ENCODE data around the gene STK32C.
A peak's percentile ranks its signal among the peaks of the same experiment; 100 is the strongest.
"Not testable (repeated sequence)": the region's sequence is repeated elsewhere in the genome, so short reads cannot be mapped to it uniquely, and the experiment has no call there.

STK32C gene

DNA sequence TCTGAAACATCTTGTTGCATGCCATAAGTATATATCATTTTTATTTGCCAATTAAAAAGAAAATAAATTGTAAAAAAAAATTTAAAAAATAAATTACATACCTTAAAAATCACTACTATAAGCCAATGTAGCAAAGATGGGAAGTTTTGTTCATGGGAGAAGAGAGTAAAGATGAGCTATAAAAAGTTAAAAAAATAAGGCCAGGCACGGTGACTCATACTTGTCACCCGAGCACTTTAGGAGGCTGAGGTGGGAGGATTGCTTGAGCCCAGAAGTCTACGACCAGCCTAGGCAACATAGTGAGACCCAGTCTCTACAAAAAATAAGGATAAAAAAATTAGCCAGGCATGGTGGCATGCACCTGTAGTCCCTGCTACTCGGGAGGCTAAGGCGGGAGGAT is 8.4 kb upstream of the STK32C start:
- no peak for DNase-seq

DNA sequence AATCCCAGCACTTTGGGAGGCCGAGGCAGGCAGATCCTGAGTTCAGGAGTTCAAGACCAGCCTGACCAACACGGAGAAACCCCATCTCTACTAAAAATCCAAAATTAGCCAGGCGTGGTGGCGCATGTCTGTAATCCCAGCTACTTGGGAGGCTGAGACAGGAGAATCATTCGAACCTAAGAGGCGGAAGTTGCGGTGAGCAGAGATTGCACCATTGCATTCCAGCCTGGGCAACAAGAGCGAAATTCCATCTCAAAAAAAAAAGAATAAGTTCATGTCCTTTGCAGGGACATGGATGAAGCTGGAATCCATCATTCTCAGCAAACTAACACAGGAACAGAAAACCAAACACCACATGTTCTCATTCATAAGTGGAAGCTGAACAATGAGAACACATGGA is 7.1 kb upstream of the STK32C start:
- not testable (repeated sequence) for DNase-seq

DNA sequence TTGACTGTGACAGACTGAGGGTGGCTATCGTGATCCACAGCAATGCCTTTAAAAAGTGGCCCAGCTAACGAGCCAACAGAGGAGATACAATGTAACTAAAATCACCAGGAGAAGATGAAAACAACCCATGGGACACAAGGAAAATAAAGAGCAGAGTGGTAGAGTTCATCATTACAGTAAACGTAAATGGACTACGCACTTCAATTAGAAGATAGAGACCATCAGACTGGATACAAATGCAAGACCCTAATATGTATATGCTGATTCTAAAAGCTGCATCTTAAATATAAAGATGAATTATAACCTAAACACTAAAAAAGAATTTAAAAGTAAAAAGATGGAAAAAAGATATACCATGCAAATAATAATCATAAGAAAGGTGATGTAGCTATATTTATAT is 6.6 kb upstream of the STK32C start:
- no peak for DNase-seq

DNA sequence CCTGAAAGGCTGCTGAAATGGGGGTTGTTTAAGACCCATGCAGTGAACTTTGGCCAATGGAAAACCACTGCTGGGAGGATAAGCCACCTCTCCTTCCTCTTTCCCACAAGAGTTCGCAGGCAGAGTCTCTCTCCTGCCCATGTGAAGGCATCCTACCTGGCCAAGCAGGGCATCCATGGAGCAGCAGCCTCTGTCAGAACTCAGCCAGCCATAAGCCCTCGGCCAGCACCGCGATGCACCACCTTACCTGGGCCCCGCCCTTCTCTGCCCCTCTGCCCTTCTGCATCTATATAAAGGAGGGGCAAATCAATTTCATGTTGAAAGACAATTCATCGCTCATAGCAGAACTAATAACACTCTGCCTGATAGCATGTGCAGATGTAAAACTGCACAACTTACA is 6.1 kb upstream of the STK32C start:
- DNase-seq: no peak

DNA sequence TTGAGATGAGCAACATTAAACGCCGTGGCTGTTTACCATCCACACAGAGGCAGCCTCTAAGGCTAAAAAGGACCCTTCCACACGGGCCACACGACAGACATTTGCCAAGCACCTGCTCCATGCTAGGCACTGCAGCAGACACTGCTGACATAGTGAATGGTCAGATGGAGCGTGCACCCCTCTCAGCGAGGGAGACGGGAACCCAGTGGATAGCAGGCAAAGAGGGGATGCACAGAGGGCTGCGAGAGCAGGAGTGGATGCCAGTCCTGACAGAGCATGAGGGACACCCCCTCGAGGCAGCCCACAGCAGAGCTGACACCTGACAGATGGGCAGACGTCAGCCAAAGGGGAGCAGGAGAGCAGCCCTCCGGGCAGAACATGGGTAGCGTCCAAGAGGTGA is 5.6 kb upstream of the STK32C start:
- no peak for DNase-seq

DNA sequence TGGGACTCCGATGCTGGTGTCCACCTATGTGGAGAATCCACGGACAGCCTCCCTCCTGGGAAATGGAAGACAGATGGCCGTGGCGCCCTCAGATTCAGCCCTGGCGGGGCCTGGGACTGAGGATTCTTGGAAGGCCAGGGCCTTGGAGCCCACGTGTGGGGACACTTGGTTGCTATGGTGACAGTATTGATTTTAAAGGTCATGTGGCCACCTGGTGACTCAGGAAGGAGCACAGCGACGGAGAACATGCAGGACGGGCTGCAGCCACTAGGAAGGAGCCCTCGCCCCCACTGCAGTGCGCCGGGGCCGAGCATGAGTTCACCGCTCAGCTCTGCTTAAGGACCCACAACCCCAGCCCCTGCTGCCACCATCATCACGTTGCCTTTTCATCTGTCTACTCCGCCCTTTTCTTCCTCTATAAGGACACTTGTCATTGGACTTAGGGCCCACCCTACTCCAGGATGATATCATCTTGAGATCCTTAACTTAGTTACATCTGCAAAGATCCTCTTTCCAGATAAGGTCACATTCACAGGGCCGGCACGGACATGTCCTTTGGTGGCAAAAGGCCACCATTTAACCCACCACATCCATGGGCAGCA is 3.7 kb upstream of the STK32C start:
- DNase-seq: no peak

DNA sequence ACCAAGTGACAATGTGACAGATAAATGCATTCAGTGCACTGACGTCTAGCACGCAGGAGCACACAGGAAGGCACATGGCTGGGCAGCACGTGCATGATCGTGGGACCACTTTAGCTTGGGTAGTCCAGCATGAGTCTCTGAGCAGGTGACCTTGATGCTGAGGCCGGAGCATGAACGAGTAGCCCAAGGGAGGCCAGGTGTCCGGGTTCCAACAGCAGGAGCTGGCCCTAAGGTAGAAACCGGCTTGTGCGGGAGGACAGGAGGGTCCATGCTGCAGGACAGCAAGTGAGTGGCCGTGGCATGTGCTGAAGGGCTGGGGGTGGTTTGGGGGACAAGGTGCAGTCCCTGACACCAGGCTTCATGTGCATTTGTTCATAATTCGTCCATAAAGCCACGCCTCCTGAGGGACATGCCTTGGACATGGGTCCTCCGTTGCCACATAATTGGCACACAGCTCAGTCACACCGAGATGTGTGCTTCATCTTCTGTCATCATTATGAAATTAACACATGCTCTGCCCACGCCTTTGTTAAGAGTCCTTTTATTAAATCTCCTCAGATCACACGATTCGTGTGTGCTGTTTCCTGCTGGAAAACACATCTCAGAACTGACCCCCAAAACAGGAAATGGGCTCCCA is 3.1 kb upstream of the STK32C start:
- DNase-seq: no peak

DNA sequence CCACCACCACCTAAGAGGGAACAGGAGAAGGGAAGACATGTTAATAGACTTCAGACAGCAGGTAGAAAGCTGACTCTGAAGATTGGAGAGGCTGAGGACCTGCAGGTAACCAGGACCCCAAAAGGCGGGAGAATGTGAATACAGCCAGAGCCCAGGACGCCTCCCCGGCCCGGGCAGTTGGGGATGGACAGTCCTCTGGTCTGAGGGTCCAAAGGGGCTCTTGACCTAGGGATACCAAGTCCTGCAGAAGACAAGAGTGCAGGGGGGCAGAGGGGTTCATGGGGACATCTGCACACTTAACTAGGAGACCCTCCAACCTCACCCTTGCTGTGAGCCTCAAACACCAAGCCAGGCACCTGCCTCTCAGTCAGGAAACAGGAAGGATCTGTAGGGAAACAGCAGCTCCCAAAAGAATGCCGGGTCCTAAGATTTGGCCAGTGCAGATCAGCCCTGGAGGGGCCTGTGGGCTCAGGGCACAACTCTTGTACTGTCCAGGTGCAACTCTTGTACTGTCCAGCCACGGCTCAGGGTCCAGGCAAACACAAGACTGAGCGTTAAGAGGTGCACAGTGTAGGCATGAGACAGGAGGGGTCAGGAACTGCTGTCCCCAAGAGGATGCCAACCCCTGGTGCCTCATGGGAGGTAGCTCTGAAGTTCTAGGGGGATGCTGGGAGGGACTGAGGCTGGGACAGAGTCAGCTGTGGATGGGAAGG is 2.3 kb upstream of the STK32C start:
- DNase-seq: no peak

DNA sequence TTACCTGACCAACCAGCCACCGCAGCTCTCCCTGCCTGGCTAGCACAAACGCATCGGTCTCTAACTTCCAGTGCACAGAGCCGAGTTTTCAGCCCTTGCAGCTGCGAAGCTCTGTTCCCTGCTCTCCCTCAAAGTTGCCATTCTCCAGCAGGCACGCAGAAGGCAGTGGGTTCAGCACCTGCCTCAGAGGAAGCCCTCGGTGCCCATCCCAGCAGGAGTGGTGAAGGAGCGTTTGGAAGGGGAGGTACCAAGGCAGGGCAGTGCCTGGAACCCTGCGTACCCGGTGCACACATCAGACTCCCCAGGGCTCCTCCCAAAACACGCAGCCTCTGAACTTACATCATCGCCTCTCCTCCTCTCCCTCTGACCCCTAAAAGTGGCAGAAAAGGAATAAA is 1.7 kb upstream of the STK32C start:
- DNase-seq: no peak

DNA sequence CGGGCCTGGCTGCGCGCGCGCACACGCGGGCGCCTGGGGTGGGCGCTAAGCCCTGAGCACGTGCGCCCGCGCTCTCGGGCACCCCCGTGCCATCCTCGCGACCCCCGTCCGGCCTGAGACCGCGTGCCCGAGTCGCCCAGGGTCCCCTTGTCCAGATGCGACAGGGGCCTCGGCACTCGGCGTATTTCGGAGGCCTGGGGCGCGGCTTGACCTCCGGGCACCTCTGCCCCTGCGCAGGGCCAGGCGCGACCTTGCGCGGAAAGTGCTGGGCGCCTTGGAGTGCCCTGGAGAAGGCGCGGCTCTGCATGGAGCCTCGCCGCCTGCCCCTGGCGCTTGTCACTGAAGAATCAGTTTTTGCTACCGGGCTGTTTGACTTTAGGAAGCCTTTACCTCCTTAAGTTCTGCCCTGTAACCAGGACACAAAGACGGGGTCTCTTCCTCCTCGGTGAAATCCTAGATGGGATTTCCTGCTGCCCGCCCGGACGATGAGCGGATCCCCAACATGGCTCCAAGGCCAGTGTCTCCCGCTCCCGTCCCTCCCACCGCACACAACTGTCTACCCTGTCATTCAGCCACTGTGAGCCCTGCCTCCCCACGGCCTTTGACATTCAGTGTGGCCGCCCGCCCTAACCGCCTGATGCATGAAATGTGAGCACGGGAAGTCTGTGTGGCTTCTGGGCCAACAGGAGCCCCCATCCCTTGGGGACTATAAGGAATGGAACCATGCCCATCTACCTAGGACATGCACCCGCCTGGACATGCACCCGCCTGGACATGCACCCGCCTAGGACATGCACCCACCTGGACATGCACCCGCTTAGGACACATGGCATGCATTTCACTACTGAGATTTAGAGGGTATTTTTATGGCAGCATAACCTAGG is 1.1 kb upstream of the STK32C start:
- DNase-seq: no peak

DNA sequence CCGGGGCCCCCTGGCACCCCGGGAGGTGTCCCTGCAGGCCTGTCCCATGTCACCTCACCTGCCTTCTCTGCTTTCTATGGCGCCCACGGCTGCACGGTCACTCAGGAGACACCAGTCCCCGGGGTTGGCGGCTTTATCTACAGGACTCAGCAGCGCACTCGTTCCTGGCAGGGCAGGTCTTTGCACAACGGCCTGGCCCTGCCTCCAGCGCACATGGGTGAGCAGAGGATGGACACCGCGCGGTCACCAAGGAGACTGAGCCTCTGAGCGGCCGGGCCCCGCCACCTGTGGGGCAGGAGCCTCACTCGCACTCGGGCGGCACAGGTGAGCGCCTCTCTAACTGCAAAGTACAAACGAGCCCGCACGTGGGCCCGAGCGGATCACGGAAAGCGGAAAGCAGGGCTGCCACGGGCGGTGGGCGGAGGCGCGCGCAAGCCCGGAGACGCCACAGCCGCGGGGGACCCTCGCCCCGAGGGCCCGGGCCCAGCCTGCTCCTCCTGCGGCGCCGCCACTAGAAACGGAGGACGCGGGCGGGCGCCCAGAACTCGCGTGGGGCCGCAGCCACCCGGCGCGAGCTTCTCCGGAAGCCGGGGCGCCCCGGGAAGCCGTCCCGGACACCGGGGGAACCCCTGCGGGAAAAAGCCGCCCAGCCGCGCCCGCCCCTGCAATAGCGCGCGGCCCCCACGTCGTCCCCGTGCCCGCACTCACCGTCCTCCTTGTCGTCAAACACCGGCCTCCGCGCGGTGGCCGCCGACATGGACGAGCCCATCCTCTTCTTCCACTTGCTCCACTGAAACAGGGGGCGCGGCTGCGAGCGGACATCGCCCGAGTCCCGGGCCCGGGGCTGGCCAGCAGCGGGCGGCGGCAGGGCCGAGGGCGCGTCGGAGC is 642 bp downstream of the STK32C start:
- peak; percentile 56 for DNase-seq

DNA sequence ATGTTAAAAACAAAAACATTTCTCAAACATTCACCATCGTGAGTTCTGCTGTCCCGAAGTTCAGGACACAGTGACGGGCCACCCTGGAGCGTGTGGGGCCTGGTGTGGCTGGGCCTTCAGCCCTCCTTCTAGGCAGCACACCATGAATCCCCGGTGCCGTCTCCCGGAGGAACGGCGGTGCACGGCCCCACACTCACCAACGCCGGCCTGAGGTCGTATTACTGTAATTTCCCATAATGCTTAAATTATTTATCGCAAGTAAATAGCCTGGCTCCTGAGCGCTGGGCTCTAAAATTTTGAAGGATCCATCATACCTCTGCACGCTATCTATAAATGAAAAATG is 1.4 kb downstream of the STK32C start:
- DNase-seq: no peak

DNA sequence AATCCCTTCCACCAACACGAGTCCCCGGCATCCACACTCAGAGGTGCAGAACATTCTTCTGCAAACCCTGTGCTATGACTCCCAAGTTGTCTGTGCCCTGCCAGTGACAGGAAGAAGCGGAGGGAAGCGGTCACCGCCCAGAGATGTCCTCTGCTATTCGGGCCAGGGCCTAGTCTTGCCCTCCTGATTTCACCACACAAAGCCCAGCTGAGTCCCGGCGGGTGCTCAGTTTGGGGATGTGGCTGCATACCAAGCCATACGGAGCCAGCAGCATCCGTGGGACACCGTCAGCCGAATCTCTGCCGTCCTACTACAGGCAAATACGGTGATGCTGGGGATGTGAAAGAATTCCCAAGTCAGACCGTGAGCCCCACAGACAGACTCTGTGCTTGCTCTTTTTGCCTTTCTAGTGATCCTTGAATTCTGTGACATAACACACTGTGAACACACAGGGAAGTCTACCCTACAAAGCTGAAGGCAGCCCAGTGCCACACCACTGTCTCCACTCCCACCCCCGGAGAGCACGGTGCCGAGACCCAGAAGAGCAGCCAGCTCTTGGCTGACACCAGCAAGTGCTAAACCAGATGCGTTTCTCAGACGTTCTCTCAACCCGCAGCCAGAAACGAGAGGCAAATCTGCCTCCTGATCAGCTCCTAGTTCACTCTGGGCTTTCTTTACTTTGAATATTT is 2.0 kb downstream of the STK32C start:
- no peak for DNase-seq

DNA sequence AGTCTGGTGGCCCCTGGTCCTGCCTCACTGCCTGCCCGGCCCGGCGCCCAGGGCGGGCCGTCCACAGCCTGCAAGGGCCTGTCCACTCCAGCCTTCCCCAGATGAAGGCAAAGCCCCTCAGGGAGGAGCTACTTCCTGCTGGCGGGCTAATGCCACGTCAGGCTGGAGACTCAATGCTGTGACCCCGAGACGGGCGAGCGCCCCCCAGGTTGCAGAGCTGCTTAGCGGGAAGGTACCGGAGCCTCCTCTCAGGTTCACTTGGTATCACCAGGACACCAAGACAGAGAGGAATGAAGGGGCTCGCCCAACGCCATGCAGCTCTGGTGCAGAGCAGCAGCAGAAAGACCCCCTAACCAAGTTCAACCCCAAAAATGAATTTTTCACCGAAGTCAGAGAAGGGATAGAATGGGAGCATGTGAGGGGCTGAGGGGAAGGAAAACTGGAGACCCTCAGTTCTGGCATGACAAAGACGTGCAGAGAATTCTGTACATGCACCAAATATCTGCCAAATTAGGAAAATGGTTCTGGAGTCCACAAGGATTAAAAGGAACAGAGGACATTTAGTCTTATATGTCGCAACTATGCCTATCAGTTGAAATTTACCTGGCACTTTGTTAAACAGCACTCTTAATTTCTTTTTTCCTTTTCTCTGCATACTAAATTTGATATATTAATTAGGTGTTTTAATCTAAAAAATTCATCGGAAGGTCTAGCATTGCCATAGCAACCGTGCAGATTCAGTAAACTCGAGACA is 2.8 kb downstream of the STK32C start:
- DNase-seq: no peak

DNA sequence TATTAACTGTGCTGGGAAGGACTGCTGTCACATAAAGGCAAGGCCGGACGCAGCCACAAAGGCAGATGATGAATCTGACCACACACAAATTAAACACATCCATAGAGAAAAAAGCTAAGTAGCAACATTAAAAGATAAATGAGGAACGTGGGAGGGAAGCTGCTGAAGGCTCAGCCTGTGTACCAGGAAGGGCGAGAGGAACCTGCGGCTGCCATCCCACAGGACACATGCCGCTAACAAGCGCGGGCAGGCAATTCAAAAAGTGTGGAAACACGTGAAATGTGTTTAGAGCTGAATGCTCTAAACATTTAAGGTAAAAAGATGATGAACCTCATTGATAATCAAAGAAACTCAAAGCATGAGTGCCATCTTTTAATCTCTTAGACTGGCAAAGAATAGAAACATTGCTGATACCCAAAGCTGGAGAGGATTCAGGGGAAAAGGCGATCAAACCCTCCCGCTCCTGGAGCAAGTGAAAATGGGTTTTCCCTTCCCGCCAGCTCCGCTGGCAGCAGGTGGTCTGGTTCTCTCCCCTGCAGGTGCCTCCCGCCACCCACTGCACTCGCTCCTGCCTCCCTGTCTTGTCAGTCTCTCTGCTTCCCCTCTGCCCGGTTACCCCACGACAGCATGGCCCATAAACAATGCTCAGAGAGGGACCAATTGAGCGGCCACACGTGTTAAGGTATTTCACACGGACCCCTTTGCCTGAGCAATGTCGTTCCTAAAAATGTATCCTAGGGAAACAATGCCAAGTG is 4.2 kb downstream of the STK32C start:
- no peak for DNase-seq

DNA sequence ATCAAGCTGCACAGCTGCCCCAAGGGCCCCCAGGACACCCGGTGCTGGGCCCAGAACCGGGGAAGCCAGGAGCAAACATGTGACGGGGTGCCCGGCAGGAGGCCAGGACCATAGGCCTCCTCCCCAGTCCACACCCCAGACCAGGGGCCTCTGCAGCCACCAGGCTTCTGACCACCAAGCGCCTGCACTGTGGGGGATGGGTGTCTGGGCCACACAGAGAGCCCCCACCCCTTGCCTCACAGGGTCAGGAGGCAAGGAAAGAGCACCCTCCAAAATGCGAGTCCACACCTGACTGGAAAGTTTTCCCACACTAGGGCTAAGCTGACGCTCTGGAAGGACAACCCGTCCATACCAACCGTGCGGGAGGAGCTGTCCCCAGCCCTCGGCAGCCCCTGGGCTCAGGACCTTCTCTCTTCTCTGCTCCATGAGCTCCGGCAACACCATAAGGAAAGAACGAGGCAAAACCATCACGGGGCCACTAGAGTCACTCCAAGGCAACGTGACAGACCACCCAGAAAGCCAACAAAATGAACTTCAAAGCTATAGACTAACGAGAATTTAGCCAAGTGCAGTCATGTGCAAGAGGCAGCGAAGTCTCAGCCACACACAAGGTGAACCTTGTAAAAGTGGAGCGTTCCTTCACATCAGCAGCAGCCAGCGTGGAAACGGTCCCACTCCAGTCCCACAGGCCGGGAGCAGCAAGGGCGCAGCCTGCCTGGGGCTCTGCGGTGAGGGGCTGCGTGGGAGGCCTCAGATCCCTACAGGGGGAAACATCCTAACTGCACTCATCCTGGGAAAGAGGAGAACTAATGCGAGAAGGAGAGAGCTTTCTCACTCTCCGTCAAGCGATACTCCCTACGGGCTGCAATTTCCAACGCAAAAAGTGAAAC is 5.1 kb downstream of the STK32C start:
- DNase-seq: no peak

DNA sequence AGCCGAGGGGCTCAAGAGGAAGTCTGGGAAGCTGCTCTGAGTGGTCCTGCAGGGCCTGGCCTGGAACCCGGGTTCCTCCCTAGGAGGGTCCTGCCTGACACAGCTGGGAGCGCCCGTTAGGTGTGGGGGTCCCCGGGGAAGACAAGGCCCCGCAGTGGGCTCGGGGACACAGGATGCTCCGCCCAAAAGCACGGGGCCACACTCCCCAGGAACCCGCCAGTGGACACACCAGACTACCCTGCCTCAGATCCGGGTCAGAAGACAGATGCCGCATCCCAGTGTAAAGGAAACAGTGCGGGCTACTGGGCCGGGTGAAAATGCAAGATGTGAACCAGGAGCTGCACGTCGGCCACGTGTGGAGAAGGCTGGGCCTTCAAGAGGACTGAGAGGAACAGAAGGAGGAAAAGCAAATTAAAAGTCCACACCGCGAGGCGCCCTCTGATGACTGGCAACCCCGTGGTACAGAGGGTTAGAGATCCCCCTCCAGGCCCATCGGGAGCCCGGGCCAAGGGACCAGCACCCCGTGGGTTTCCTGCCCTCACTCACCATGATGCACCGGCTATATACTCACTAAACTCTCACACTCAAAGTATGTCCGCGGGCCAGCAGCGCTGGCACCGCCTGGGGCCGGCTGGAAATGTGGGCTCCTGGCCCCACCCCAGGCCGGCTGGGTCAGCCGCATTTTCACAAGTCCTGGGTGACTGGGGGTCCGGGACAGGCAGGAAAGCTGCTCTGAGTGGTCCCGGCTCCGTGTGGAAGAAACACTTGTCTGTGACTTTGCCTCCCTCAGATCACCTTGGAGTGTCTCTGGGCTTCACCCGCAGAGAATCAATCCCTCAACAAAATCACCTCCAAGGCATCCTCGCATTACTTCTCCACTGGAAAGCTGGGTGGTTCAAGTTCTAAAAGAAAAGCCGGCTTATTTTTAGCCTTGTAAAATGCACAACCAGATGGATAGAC is 6.1 kb downstream of the STK32C start:
- no peak for DNase-seq

DNA sequence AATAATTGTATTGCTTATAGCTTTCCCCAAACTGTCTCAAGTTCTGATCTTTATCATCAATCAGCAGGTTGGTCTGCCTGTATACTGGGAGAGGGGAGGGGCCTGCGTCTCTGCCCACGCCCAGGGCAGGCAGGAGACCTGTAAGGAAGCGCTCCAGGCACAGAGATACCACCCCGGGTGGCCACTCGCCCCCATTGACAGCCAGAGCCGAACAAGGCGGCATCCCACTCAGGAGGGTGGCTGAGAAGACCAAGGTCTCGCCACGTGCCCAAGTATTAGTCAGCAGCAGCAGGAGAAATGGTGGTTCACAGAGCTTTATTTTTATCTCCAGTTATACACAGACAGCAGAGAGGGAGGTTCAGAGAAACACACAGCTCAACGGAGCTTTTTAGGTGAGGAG is 7.2 kb downstream of the STK32C start:
- no peak for DNase-seq
